Lung (tissue), 12 donors: ENCODE data around the gene SLC9A1. TPM values are rescaled to one million over a fixed set of nuclear protein-coding genes. Genes with fewer than 3 reads are reported as not detected.

Source experiments
- ATAC-seq: fragments of 200-7000 bp; cut with Tn5 transposase; one replicate; pipeline ENCODE4 v1.9.1; 2020; ENCODE audit warnings: moderate number of reproducible peaks; ENCODE audit not compliant: insufficient read depth, low FRiP score
- DNase-seq, 3 donors: peaks; one replicate each; pipeline ENCODE4 v3.0.0-alpha.2; 2013 to 2017
- H3K27ac ChIP-seq, 2 donors: one replicate each; pipeline ENCODE4 v1.5.1; 2013; ENCODE audit warnings: mild to moderate bottlenecking in 2 of 2, moderate library complexity in 2 of 2, control low read depth in 1 of 2, inconsistent platforms in 1 of 2, low read depth in 1 of 2, low read length in 1 of 2
- H3K27me3 ChIP-seq, 3 donors: one replicate each; pipeline ENCODE4 v1.5.1; 2013; ENCODE audit warnings: low read length in 2 of 3; ENCODE audit not compliant: control insufficient read depth in 3 of 3, insufficient read depth in 3 of 3
- H3K36me3 ChIP-seq, 4 donors: one replicate each; pipeline ENCODE4 v1.5.1; 2013; ENCODE audit warnings: low read length in 4 of 4, mild to moderate bottlenecking in 1 of 4, moderate library complexity in 1 of 4; ENCODE audit not compliant: control insufficient read depth in 4 of 4, insufficient read depth in 4 of 4
- H3K4me1 ChIP-seq, 5 donors: one replicate each; pipeline ENCODE4 v1.5.1; 2013; ENCODE audit warnings: low read length in 5 of 5, mild to moderate bottlenecking in 2 of 5, moderate library complexity in 1 of 5; ENCODE audit not compliant: control insufficient read depth in 5 of 5, insufficient read depth in 5 of 5
- H3K4me3 ChIP-seq: one replicate; pipeline ENCODE4 v1.5.1; 2013; ENCODE audit warnings: mild to moderate bottlenecking, control low read depth, moderate library complexity
- H3K9ac ChIP-seq, 2 donors: one replicate each; pipeline ENCODE4 v1.5.1; 2013; ENCODE audit warnings: low read length in 2 of 2, control low read depth in 1 of 2; ENCODE audit not compliant: insufficient read depth in 1 of 2
- H3K9me3 ChIP-seq, 4 donors: one replicate each; pipeline ENCODE4 v1.5.1; 2013; ENCODE audit warnings: low read length in 3 of 4, mild to moderate bottlenecking in 1 of 4, moderate library complexity in 1 of 4; ENCODE audit not compliant: control insufficient read depth in 4 of 4, insufficient read depth in 3 of 4
- CTCF ChIP-seq: IDR thresholded peaks from 2 replicates; pipeline ENCODE4 v1.5.1; 2012; ENCODE audit warnings: mild to moderate bottlenecking; ENCODE audit errors: control extremely low read depth, extremely low read depth
- WGBS, 2 donors: extraction: QIAGEN DNeasy Blood & Tissue Kit; methylation state at CpG; one replicate each; pipeline ENCODE4 v1.1.7; 2013; 5-methylcytosine and 5-hydroxymethylcytosine counted together
- polyA plus RNA-seq, 2 donors: library from polyadenylated mRNA; stranded (reverse); fragments of 200-250 nt; gene quantifications; one replicate each; pipeline ENCODE4 v1.2.1, GENCODE V29; 2013
- total RNA-seq, 2 donors: library from RNA; depleted of rRNA in 1 of 2; stranded (reverse); fragments of >200 nt in 1 of 2; gene quantifications; one replicate each; pipeline ENCODE4 v1.2.1, GENCODE V29; 2014 to 2021
- donor health status: control.
- donor health status: control.
- donor health status: Bipolar disorder and iron deficiency.
- donor health status: healthy.
- donor health status: DM: yes; HTN: yes; CAD: no.

Gene SLC9A1
- total and polyA plus RNA-seq, 4 donors = 19.3 to 48.0 (median 24.6) TPM

DNA sequence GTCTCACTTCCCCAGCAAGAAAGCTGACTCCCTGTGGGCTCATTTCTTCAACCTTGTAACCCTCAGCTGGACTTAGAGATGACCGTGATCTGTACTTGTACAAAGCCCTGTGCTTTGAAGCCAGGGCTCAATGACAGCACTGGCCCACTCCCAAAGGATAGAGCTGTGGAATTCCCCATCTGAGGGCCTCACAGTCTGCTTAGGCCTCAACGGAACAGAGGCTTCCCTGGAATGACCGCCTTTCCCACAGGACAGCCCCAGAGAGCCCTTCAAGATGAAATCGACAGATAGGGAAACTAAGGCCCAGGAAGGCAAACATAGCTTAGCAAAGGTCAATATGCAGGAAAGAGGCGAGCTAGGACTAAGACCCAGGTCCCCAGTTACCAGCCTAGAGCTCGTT is 11.5 kb downstream of the SLC9A1 start:
- no peak overlapping the region for H3K4me3 ChIP-seq

DNA sequence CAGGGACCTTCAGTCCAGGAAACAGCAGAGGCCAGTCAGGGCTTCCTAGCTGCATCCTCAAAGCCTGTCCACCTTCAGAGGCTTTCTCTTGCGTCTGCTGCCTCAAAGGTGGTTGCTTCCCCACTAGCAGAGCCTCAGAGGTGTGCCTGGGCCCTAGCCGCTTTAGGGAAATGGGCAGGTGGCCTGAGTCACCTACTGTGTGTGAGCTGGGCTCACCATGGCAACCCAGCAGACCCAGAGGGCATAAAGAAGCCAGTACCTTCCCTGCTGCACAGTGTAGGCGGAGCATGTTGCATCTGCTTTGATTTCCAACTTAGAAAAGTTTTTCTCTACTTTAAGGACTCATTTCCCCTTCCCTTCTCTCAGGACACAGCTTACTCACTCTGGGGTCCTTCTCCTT is 12.5 kb downstream of the SLC9A1 start:
- DNase-seq (no peak), ATAC-seq (no peak)
- H3K4me1 ChIP-seq = peaks cover 11 to 22% (median 15%) of the 10 kb centered on the region in 5 donors
- H3K9ac ChIP-seq = no peak overlapping the region
- 90% methylated on average over 3 of the region's 3 CpGs for WGBS, 2 donors
- peaks cover 0 to 5% (median 0%) of the 10 kb centered on the region in 4 donors for H3K36me3 ChIP-seq
- no peak for TF ChIP-seq CTCF
- H3K4me3 ChIP-seq = no peak overlapping the region
- no peaks in the 10 kb centered on the region for H3K9me3 ChIP-seq
- no peaks in the 10 kb centered on the region for H3K27me3 ChIP-seq
- no peak overlapping the region for H3K27ac ChIP-seq

More for the DNA sequence above, 11.5 kb downstream of the SLC9A1 start:
- H3K36me3 ChIP-seq = peaks cover 0 to 5% (median 0%) of the 10 kb centered on the region in 4 donors
- DNase-seq = peak; percentile 42 to 65 (median 46)
- peaks cover 8 to 19% (median 13%) of the 10 kb centered on the region in 5 donors for H3K4me1 ChIP-seq
- TF ChIP-seq CTCF = no peak
- no peaks in the 10 kb centered on the region for H3K9me3 ChIP-seq
- WGBS, 2 donors = 70 to 86% methylated on average over 6 of the region's 6 CpGs
- no peaks in the 10 kb centered on the region for H3K27me3 ChIP-seq
- peak overlapping the region in 1 of 2 donors; percentile 61 for H3K9ac ChIP-seq
- no peak for ATAC-seq
- H3K27ac ChIP-seq = peak overlapping the region in 1 of 2 donors; percentile 24

- DNase-seq = no peak
- no peak overlapping the region for H3K27ac ChIP-seq
- H3K36me3 ChIP-seq = peaks cover 0 to 3% (median 0%) of the 10 kb centered on the region in 4 donors
- no peak overlapping the region for H3K9ac ChIP-seq
- ATAC-seq = no peak
- WGBS, 2 donors = 70 to 88% methylated on average over 9 of the region's 9 CpGs
- no peak overlapping the region for H3K4me3 ChIP-seq
- no peaks in the 10 kb centered on the region for H3K9me3 ChIP-seq
- no peak for TF ChIP-seq CTCF
- H3K4me1 ChIP-seq = peaks cover 13 to 22% (median 18%) of the 10 kb centered on the region in 5 donors
- H3K27me3 ChIP-seq = no peaks in the 10 kb centered on the region
Measured at GRCh38 chr1:27141266-27142003, 13.5 kb downstream of the SLC9A1 start.

DNA sequence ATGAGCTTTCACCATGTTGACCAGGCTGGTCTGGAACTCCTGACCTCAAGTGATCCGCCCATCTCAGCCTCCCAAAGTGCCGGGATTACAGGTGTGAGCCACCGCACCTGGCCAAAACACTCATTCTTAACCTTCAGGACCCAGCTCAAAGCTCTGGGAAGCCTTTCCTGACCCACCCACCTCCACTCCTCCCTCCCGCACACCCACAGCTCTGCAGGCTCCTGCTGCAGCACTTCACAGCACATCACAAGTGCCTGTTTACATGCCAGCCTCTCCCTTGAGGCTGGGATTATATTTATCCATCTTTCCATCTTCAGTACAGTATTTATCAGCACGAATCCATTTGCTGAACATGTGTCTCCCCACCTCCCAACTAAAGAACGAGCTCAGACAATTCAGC is 14.9 kb downstream of the SLC9A1 start:
- ATAC-seq = no peak

More for the DNA sequence above, 14.9 kb downstream of the SLC9A1 start:
- H3K9me3 ChIP-seq = no peaks in the 10 kb centered on the region
- H3K27ac ChIP-seq = no peak overlapping the region
- H3K9ac ChIP-seq = no peak overlapping the region
- no peak for DNase-seq
- no peak for TF ChIP-seq CTCF
- H3K27me3 ChIP-seq = no peaks in the 10 kb centered on the region
- 79 to 90% methylated on average over 6 of the region's 6 CpGs for WGBS, 2 donors
- H3K36me3 ChIP-seq = no peaks in the 10 kb centered on the region
- H3K4me1 ChIP-seq = peaks cover 11 to 26% (median 18%) of the 10 kb centered on the region in 5 donors
- no peak overlapping the region for H3K4me3 ChIP-seq
